Measurements from ENCODE around the gene SYT12.

DNA sequence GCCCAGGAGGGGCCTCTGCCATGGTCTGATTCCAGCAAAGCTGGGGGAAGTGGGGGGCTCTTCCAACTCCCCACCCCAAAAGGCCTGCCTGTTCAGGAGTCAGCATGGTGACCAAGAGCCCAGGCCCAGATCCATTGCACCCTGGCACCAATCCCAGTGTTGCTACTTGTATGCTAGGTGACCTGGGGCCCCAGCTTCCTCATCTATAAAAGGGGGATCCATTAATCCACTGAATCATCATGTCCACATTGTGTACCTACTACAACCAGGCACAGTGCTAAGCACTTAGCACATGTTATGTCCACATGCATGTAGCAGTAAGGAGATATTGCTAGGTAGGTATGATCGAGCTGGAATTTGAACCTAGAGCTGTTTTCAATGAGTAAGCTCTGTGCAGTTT is 2.0 kb downstream of the SYT12 start:
- TF ChIP-seq, protein P1, sequence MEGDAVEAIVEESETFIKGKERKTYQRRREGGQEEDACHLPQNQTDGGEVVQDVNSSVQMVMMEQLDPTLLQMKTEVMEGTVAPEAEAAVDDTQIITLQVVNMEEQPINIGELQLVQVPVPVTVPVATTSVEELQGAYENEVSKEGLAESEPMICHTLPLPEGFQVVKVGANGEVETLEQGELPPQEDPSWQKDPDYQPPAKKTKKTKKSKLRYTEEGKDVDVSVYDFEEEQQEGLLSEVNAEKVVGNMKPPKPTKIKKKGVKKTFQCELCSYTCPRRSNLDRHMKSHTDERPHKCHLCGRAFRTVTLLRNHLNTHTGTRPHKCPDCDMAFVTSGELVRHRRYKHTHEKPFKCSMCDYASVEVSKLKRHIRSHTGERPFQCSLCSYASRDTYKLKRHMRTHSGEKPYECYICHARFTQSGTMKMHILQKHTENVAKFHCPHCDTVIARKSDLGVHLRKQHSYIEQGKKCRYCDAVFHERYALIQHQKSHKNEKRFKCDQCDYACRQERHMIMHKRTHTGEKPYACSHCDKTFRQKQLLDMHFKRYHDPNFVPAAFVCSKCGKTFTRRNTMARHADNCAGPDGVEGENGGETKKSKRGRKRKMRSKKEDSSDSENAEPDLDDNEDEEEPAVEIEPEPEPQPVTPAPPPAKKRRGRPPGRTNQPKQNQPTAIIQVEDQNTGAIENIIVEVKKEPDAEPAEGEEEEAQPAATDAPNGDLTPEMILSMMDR (conservative IDR thresholded peaks at IDR 0.05; ENCODE audit: low read length), result no peak
- no peak for TF ChIP-seq EZH2phosphoT487 (IDR thresholded peaks at IDR 0.05; ENCODE audit: borderline replicate concordance)

All from Loucy (cell line).